IMR-90 (cell line): ENCODE data around the gene IGFBP3. TPM values are rescaled to one million over a fixed set of nuclear protein-coding genes. Genes with fewer than 3 reads are reported as not detected.

ENCODE experiments used
- ATAC-seq: fragments of 200-7000 bp; cut with Tn5 transposase; 2 replicates; pipeline ENCODE4 v1.9.1; 2020; ENCODE audit warnings: low read depth, mild to moderate bottlenecking, moderate library complexity
- BruUV-seq: library from RNA; stranded (reverse); fragments of 400-500 nt; replicated peaks from 2 replicates; lab custom pipeline; 2021; lab: Mats Ljungman, UMichigan
- CTCF ChIA-PET: fragments of 300-600 bp; formaldehyde crosslinking; extraction: SDS; loops from one replicate; lab custom pipeline; 2021; ENCODE audit warnings: antibody characterized with exemption; lab: Yijun Ruan, JAX
- POLR2A ChIA-PET: fragments of 300-600 bp; sonication (Branson Sonifier 250); formaldehyde crosslinking; loops from one replicate; lab custom pipeline; 2022; ENCODE audit warnings: antibody characterized with exemption; ENCODE audit not compliant: unreplicated experiment; lab: Charles Lee
- DNase-seq: peaks from one replicate; pipeline ENCODE4 v3.0.0; 2013
- H2AFZ ChIP-seq: replicated peaks from 2 replicates; pipeline ENCODE3; 2013; ENCODE audit warnings: low read length, mild to moderate bottlenecking; ENCODE audit not compliant: poor library complexity
- H2AK5ac ChIP-seq: 2 replicates; pipeline ENCODE4 v1.6.1; 2013; ENCODE audit warnings: low read depth, low read length, inconsistent platforms
- H2AK9ac ChIP-seq: replicated peaks from 2 replicates; pipeline ENCODE3; 2013; ENCODE audit warnings: mild to moderate bottlenecking, low read depth, low read length, moderate library complexity; ENCODE audit not compliant: poor library complexity
- H2BK120ac ChIP-seq: 2 replicates; pipeline ENCODE4 v1.6.1; 2013; ENCODE audit warnings: low read depth, low read length, inconsistent platforms
- H2BK15ac ChIP-seq: 3 replicates; pipeline ENCODE4 v1.6.1; 2013; ENCODE audit warnings: low read depth, low read length, inconsistent platforms
- H2BK20ac ChIP-seq: 2 replicates; pipeline ENCODE4 v1.6.1; 2013; ENCODE audit warnings: low read depth, mild to moderate bottlenecking, inconsistent platforms, low read length, moderate library complexity
- H2BK5ac ChIP-seq: 2 replicates; pipeline ENCODE4 v1.6.1; 2013; ENCODE audit warnings: mild to moderate bottlenecking, low read depth, low read length, inconsistent platforms; ENCODE audit not compliant: poor library complexity, severe bottlenecking
- H3K14ac ChIP-seq: replicated peaks from 2 replicates; pipeline ENCODE4 v1.6.1; 2013; ENCODE audit warnings: low read depth, low read length, inconsistent platforms
- H3K18ac ChIP-seq: 2 replicates; pipeline ENCODE4 v1.6.1; 2013; ENCODE audit warnings: low read depth, low read length, control low read depth
- H3K23ac ChIP-seq: 2 replicates; pipeline ENCODE4 v1.6.1; 2013; ENCODE audit warnings: low read depth, low read length, inconsistent platforms
- H3K27ac ChIP-seq: 2 replicates; pipeline ENCODE4 v1.5.1; 2013; ENCODE audit warnings: mild to moderate bottlenecking, control low read depth, low read length; ENCODE audit not compliant: insufficient read depth
- H3K27me3 ChIP-seq: 2 replicates; pipeline ENCODE4 v1.6.1; 2013; ENCODE audit warnings: low read length; ENCODE audit not compliant: control insufficient read depth, insufficient read depth
- H3K36me3 ChIP-seq: 2 replicates; pipeline ENCODE4 v1.6.1; 2013; ENCODE audit warnings: low read length, mixed read lengths; ENCODE audit not compliant: control insufficient read depth, insufficient read depth
- H3K4ac ChIP-seq: 2 replicates; pipeline ENCODE4 v1.6.1; 2013; ENCODE audit warnings: low read depth, low read length, inconsistent platforms
- H3K4me1 ChIP-seq: 2 replicates; pipeline ENCODE4 v1.6.1; 2013; ENCODE audit warnings: low read length, mixed read lengths; ENCODE audit not compliant: control insufficient read depth, insufficient read depth
- H3K4me2 ChIP-seq: 2 replicates; pipeline ENCODE4 v1.6.1; 2013; ENCODE audit warnings: low read depth, mild to moderate bottlenecking, control low read depth, low read length, moderate library complexity
- H3K4me3 ChIP-seq: 2 replicates; pipeline ENCODE4 v1.5.1; 2013; ENCODE audit warnings: low read depth, mild to moderate bottlenecking, control low read depth, low read length, moderate library complexity; ENCODE audit not compliant: insufficient read depth
- H3K56ac ChIP-seq: 2 replicates; pipeline ENCODE4 v1.6.1; 2013; ENCODE audit warnings: low read length, inconsistent platforms; ENCODE audit not compliant: insufficient read depth; ENCODE audit errors: extremely low read depth
- H3K79me1 ChIP-seq, 2 experiments: 2 replicates each; pipeline ENCODE4 v1.6.1; 2013; ENCODE audit warnings: low read length in 2 of 2, inconsistent platforms in 1 of 2, low read depth in 1 of 2
- H3K9ac ChIP-seq: 2 replicates; pipeline ENCODE4 v1.6.1; 2013; ENCODE audit warnings: low read depth, low read length, control low read depth
- H3K9me1 ChIP-seq: 2 replicates; pipeline ENCODE4 v1.6.1; 2013; ENCODE audit warnings: low read length, inconsistent platforms; ENCODE audit not compliant: insufficient read depth
- H3K9me3 ChIP-seq: 2 replicates; pipeline ENCODE4 v1.6.1; 2013; ENCODE audit warnings: low read length; ENCODE audit not compliant: control insufficient read depth, insufficient read depth
- H4K20me1 ChIP-seq: 2 replicates; pipeline ENCODE4 v1.6.1; 2013; ENCODE audit warnings: low read length, inconsistent platforms; ENCODE audit not compliant: insufficient read depth
- H4K5ac ChIP-seq: 2 replicates; pipeline ENCODE4 v1.6.1; 2013; ENCODE audit warnings: mild to moderate bottlenecking, low read depth, low read length, control low read depth
- H4K8ac ChIP-seq, 2 experiments: 2 replicates each; pipeline ENCODE4 v1.6.1; 2013; ENCODE audit warnings: low read depth in 2 of 2, low read length in 2 of 2, control low read depth in 1 of 2, inconsistent platforms in 1 of 2
- H4K91ac ChIP-seq: 2 replicates; pipeline ENCODE4 v1.6.1; 2013; ENCODE audit warnings: low read depth, low read length, inconsistent platforms; ENCODE audit not compliant: insufficient read depth
- BHLHE40 ChIP-seq: fragments of 150-350 bp; IDR thresholded peaks from 2 replicates; pipeline ENCODE4 v1.6.1; 2016; ENCODE audit warnings: mild to moderate bottlenecking, low read depth, low read length
- CEBPB ChIP-seq: IDR thresholded peaks from 2 replicates; pipeline ENCODE4 v1.6.1; 2012; ENCODE audit warnings: low read depth, low read length, improper control_type of control experiment
- CHD1 ChIP-seq: IDR thresholded peaks from 2 replicates; pipeline ENCODE4 v1.6.1; 2012; ENCODE audit warnings: low read depth, low read length, improper control_type of control experiment
- ELK1 ChIP-seq: fragments of 150-350 bp; IDR thresholded peaks from 2 replicates; pipeline ENCODE4 v1.6.1; 2016; ENCODE audit warnings: low read depth, mild to moderate bottlenecking, low read length, moderate library complexity, borderline replicate concordance
- FOS ChIP-seq: fragments of 150-350 bp; IDR thresholded peaks from 2 replicates; pipeline ENCODE4 v1.6.1; 2016; ENCODE audit warnings: low read depth, low read length
- MAFK ChIP-seq: IDR thresholded peaks from 2 replicates; pipeline ENCODE4 v1.6.1; 2012; ENCODE audit warnings: low read depth, low read length, improper control_type of control experiment
- MAZ ChIP-seq: IDR thresholded peaks from 2 replicates; pipeline ENCODE4 v1.6.1; 2012; ENCODE audit warnings: low read depth, mild to moderate bottlenecking, low read length, improper control_type of control experiment, moderate library complexity, borderline replicate concordance
- NFE2L2 ChIP-seq: fragments of 150-350 bp; IDR thresholded peaks from 2 replicates; pipeline ENCODE4 v1.6.1; 2016; ENCODE audit warnings: low read depth, mild to moderate bottlenecking, low read length
- POLR2A ChIP-seq: IDR thresholded peaks from 2 replicates; pipeline ENCODE4 v1.6.1; 2012; ENCODE audit warnings: mild to moderate bottlenecking, low read depth, low read length
- RFX5 ChIP-seq: IDR thresholded peaks from 2 replicates; pipeline ENCODE4 v1.8.0; 2012; ENCODE audit warnings: low read depth, mild to moderate bottlenecking, low read length, moderate library complexity
- SMC3 ChIP-seq: fragments of 150-350 bp; IDR thresholded peaks from 2 replicates; pipeline ENCODE4 v1.6.1; 2016; ENCODE audit warnings: low read depth, mild to moderate bottlenecking, antibody characterized with exemption, low read length, moderate library complexity
- WGBS, 2 experiments: methylation state at CpG; one replicate each; pipeline versions ENCODE4 v1.1.5 to v1.1.7; 2013; ENCODE audit warnings: missing lambda C conversion rate in 2 of 2; ENCODE audit not compliant: insufficient read length in 1 of 2; ENCODE audit errors: extremely low coverage in 2 of 2; 5-methylcytosine and 5-hydroxymethylcytosine counted together
- dilution Hi-C: fragments of 300-500 bp; cut with HindIII; formaldehyde crosslinking; loops from one replicate; pipeline ENCODE4 v1.14.3; 2018; ENCODE audit warnings: low sequenced_read_pairs; ENCODE audit not compliant: unreplicated experiment
- in situ Hi-C: fragments of 300-500 bp; cut with MboI; formaldehyde crosslinking; loops from 3 replicates; pipeline ENCODE4 v1.14.3; 2019; ENCODE audit warnings: low sequenced_read_pairs, inconsistent platforms, mixed read lengths
- intact Hi-C: fragments of 100-400 bp; cut with micrococcal nuclease; formaldehyde crosslinking; loops from 2 replicates; pipeline ENCODE4 v1.10.0; 2022
- polyA plus RNA-seq, 3 experiments: library from polyadenylated mRNA; depleted of rRNA; stranded (reverse); fragments of >200 nt; gene quantifications; 2 replicates each; pipeline ENCODE4 v1.2.3, GENCODE V29; 2012; ENCODE audit warnings: low replicate concordance in 1 of 3
- total RNA-seq: library from RNA; depleted of rRNA; stranded (reverse); fragments of >200 nt; gene quantifications from 2 replicates; pipeline ENCODE4 v1.2.3, GENCODE V29; 2012

IGFBP3 gene
- total and polyA plus RNA-seq, 2 of the 4 experiments (the other 2 are of a cell fraction), result 272 to 601 TPM

- peak; percentile 27 for ATAC-seq
- peak overlapping the region; percentile 66 for H2AK9ac ChIP-seq
- peak overlapping the region; percentile 90 for H2AFZ ChIP-seq
- H3K4me3 ChIP-seq, result no peak overlapping the region; the same call in 1 of the 2 replicates
- no peaks in the 10 kb centered on the region for H3K79me1 ChIP-seq
- DNase-seq, result no peak
- H4K5ac ChIP-seq, result no peak overlapping the region
- H3K4ac ChIP-seq, result no peak overlapping the region
- H3K4me2 ChIP-seq, result peak overlapping the region; percentile 90
- no CpG with 5 or more reads among the region's 14 CpGs for WGBS, 2 experiments
- no peak overlapping the region for H2BK15ac ChIP-seq
- H2BK120ac ChIP-seq, result no peak overlapping the region
- no peak overlapping the region for H3K27ac ChIP-seq
- no peak overlapping the region for H2BK5ac ChIP-seq
- H3K23ac ChIP-seq, result peak overlapping the region; percentile 45; the same call in 1 of the 2 replicates
- H4K91ac ChIP-seq, result no peak overlapping the region
- no peak overlapping the region for H3K9ac ChIP-seq
- no TSS peak for BruUV-seq
- H3K4me1 ChIP-seq, result no peaks in the 10 kb centered on the region
- H3K14ac ChIP-seq, result no peak overlapping the region
- ChIA-PET CTCF (no interaction called here), POLR2A (no interaction called here)
- no peak overlapping the region for H3K56ac ChIP-seq
- in situ Hi-C loops (no loop called here), intact Hi-C loops (no loop called here), dilution Hi-C loops (no loop called here)
- H3K27me3 ChIP-seq, result peaks cover 31% of the 10 kb centered on the region
- H4K8ac ChIP-seq, result no peak overlapping the region
- no peak overlapping the region for H2BK20ac ChIP-seq
- H3K36me3 ChIP-seq, result no peaks in the 10 kb centered on the region
- TF ChIP-seq RFX5 (no peak), SMC3 (no peak), MAFK (no peak), CEBPB (no peak), POLR2A (no peak), CHD1 (no peak), FOS (no peak), BHLHE40 (no peak), NFE2L2 (no peak), MAZ (no peak), ELK1 (no peak)
- no peak overlapping the region for H3K18ac ChIP-seq
- no peaks in the 10 kb centered on the region for H3K9me3 ChIP-seq
- no peaks in the 10 kb centered on the region for H4K20me1 ChIP-seq
- H2AK5ac ChIP-seq, result no peak overlapping the region
- H3K9me1 ChIP-seq, result 0 out of 2 replicates have a peak, but pooled peaks cover 3% of the 10 kb centered on the region
Observed at GRCh38 chr7:45888993-45889366, 32.1 kb downstream of the IGFBP3 start.
